ENCODE results near the gene PLLP.

The PLLP gene

GRCh38 chr16:57213462-57213861 lies 71.0 kb downstream of the PLLP start:
- DNase-seq = no peak

GRCh38 chr16:57209780-57210179 lies 74.7 kb downstream of the PLLP start:
- DNase-seq = no peak

GRCh38 chr16:57208926-57209325 lies 75.5 kb downstream of the PLLP start:
- no peak for DNase-seq

Data from DMS79 treated with DMSO at 0.1 percent for 48 hours (cell line).